ENCODE data around the gene ETS2.

- TF ChIP-seq CTCF (IDR thresholded peaks at IDR 0.05), result no peak
- no peak for TF ChIP-seq ZFX (IDR thresholded peaks at IDR 0.05; ENCODE audit: borderline replicate concordance)
Observed at GRCh38 chr21:38775733-38776132, 30.0 kb upstream of the ETS2 start.
